GM18868 (cell line): ENCODE data around the gene LGALS9.
A peak's percentile ranks its signal among the peaks of the same experiment; 100 is the strongest.
"Not testable (repeated sequence)": the region's sequence is repeated elsewhere in the genome, so short reads cannot be mapped to it uniquely, and the experiment has no call there.

Experiments
- ATAC-seq: cut with Tn5 transposase; IDR thresholded peaks from one replicate; pipeline ENCODE4 v1.9.1; 2021; ENCODE audit warnings: mild to moderate bottlenecking, moderate library complexity; ENCODE audit not compliant: unreplicated experiment

Gene LGALS9

DNA sequence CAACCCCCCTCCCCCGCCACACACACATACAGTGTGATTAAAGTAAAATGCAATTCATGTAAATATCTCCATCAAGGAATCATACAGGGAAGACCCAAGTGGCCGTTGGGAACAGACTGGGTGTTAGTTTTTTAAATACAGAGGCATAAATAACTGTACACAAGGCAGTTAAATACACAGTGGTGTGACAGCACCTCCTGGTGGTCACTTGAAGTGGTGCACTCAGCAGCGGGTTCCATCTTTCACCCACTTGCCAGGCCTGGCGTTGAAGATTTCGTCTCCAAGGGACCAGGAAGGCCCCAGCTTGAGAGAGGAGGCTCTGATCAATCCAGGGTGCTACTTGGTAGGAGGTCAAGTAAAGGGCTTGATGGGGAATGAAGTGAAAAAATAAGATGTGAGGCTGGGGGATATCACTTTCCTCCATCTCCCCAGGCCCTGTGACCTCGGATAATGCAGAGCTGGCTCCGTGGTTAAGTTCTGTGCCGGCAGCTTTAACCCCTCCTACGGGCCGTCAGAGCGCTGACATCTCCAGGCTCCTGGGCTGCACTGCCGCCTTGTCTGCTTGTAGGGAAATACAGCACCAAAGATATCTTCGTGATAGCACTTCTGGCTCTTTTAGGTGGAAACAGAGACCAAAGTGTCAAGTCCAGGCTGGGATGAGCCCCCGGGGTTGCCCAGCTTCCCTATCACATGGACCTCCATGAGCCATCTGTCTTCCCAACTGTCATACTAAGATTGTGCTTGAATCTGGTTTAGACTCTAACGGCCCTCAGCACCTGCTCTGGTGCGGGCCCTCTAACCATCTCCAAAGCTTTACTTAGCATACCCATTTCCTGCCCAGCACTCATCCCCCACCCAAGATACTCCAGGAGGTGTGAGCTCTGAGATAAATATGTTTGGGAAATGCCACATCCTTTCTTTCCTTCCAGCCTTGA lies 20.7 kb downstream of the LGALS9 start:
- peak; percentile 34 for ATAC-seq

DNA sequence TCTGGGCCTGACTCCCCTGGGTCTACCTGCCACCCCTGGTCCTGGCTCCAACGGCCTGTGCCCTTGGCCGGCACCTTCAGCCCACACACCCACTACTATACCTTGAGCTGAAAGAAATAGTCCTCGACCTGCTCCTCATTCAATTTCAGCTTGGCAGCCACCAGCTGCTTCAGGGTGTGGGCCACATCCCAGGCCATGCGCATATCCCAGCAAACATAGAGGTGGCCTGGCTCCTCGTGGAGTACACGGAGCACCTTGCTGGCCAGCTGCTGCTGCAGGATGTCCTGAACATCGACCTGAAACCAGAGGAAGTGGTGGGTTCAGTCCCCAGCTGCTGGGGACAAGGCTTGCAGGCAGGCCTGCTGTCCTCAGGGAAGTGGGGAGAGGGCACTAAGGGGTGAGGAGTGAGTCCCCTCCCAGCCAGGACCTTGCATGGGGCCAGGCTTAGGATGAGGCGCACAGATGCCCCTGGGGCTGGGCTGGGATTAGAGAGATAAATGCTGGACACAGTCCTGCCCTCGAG lies 22.5 kb downstream of the LGALS9 start:
- ATAC-seq, result not testable (repeated sequence)

DNA sequence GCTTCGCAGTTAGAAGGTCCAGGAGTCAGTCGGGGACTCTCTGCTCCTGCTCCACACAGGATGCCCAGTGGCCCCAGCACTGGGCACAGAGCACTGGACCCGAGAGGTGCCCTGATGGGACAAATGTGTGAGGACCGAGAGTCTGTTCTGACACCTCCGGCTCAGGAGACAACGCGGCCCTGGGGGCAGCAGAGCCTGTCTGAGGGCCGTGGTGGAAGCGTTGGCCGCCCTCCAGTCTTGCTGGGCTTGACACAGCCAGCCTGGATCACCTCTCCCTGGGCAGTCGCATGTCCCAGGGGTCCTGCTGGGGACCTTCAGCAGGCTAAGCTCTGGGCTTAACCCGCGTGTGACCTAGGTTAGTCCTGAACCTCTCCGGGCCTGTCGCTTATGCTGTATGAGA lies 23.1 kb downstream of the LGALS9 start:
- no peak for ATAC-seq

DNA sequence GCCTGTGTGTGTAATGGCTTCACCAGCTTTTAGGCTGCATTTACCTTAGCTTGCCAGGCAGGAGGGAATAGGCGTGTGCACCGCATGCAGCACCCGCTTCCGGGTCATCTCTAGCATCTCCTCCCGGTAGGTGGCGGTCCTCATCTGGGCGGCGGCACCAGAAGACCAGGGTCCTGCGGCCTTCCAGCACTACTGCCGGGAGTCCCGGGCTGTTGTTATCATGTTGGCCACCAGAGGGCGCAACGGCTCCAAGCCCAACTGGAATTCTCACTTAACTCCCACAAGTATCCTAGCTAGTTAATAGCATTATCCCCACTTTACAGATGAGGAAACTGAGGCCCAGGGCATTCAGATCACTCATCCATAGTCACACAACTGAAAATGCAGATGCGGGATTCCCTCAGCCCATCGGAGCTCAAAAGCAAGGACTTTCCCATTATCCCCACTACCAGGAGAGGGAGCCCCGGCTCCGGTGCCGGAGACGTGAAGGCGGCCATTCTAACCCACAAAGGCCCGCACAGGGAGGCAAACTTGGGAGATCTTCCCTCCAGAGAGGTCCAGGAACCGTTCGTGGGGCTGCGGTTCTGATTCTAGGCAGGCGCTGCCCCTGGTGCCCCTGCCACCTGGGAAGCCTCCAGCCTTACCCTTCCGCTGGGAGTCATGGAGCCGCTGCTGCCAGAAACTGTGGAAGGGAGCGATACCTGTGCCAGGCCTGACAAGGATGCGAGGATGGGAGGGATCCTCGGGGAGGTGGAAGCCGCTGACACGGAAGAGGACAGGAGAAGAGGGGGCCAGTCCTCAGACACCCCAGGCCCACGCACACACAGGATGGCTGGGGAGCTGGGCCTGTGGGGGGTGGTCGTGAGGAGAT lies 23.9 kb downstream of the LGALS9 start:
- peak; percentile 76 for ATAC-seq

DNA sequence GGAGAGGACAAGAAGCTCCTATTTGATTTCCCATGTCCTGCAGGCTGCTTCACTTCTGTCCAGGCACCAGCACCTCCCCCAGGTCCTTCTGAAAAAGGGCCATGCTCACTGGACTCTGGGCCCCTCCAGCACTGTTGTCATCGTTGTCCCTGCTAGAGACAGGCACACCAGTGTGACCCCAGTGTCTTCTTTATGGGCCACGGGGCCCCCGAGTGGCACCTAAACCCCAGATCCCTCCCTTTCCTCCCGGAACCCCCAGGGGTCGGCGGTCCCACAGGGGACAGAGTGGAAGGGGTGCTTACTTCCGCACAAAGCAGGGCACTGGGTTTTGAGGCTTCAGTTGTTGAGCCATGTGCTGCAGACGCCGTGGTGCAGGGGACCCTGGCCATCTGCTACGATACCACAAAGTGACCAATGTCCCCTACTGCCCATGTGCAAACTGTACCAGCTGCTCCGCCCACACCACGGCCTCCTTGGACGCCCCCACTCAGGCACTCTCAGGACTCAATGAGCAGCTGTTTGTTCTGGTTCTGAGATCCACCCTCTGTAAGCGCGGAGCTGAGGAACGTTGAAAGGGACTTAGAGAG lies 24.6 kb downstream of the LGALS9 start:
- not testable (repeated sequence) for ATAC-seq

DNA sequence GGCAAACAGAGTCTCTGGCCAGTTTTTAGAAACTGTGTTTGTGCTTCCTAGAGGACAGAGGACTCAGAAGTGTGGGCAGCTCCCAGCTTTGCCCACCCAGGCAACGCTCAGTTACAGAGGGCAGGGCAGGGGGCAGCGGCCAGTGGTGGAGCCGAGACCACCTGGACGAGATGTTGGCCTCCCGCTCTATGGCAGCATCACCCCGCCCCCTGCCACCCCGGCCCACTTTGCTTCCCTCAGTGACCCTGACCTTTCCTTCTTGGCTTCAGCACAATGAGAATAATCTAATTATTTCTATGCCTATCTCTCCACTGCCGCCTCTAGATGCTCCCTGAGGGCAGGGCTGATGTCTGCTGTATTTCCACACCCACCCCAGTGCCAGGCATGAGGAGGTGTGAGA lies 25.6 kb downstream of the LGALS9 start:
- ATAC-seq, result not testable (repeated sequence)

DNA sequence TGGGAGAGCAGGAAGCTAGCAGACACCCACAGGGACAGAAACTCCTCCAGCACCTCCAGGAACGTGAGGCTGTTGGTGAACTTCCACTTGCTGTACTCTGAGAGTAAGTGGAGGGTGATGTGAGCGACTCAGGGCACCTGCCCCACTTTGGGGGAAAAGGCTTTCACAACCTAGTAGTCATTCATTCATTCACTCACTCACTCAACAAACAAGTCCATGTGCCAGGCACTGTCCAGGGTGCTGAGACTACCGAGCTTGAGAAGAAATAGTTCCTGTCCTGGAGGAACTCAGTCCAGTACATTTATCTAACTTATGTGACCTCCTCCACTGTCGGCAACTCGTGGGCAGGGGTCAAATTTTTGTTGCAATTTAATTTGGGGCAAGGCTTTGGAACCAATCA lies 26.6 kb downstream of the LGALS9 start:
- ATAC-seq, result no peak

DNA sequence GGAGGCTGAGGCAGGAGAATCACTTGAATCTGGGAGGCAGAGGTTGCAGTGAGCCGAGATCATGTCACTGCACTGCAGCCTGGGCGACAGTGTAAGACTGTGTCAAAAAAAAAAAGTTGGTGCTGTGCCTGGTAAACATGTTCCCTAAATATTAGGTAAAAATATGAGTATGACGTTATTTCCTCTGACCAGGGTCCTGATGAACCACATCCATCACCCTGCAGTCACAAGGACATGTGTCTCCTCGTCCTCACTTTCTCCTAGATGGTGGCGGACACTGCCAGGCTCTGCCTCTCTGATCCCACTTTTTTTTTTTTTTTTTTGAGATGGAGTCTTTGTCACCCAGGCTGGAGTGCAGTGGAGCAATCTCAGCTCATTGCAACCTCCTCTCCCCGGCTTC lies 28.7 kb downstream of the LGALS9 start:
- no peak for ATAC-seq

DNA sequence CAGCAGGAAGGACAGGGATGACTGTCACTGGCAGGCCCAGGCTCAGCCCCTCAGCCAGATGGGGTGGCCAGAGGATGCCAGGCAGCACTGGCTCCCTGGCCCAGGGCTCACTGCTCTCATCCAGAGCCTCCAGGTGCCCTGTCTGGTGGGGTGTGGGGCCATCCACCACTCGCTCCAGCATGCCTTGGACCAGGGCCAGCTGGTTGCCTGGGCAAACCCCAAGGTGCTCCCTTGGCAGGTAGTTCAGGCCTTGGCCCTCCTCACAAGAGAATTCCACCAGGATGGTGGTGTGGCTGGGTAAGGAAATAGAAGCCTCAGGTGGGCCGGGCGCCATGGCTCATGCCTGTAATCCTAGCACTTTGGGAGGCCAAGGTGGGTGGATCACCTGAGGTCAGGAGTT lies 29.4 kb downstream of the LGALS9 start:
- no peak for ATAC-seq

DNA sequence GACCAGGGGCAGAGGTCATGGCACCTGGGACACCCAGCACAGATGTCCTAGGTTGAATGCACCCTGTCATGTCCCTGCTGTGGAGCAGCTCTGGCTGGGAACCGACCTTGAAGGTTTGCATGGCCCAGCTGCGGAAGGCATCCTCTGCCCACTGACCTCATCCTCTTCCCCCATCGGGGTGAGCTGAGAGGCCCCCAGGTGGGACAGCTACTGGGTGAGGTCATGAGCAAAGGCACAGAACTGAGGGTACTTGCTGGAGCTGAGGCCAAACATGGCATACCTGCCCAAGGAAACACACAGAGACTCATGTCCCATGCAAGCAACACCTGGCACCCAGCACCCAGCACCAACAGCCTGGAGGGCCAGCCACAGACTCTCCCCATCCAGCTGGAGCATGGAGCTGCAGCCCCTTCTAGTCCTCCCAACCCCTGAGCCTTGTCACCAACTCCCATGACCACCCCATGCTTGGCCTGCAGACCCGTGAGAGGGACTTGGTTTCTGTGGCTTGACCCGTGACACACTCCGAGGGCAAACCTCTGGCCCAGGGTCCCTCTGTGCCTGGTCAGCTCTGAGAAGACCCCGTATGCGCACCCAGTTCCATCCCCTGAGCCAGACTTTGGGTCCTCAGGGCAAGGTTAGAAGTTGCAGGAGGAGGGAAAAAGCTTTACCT lies 33.1 kb downstream of the LGALS9 start:
- ATAC-seq, result no peak

DNA sequence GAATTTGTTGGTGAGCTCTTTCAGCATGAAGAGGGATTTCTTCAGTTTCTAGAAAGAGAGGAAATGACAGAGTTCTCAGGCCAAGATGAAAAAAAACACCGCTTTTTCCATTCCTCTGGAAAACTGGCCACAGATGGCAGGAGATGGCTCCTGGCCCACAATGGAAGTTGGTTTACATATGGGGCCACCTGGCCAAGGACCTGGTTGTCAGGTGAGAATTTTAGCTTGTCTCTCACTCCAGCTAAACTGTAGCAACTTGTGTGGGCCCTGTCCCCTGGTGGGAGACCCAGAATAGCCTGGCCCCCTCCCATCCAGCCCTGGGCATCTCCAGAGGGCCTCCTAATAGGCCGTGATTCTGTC lies 33.6 kb downstream of the LGALS9 start:
- ATAC-seq, result no peak

DNA sequence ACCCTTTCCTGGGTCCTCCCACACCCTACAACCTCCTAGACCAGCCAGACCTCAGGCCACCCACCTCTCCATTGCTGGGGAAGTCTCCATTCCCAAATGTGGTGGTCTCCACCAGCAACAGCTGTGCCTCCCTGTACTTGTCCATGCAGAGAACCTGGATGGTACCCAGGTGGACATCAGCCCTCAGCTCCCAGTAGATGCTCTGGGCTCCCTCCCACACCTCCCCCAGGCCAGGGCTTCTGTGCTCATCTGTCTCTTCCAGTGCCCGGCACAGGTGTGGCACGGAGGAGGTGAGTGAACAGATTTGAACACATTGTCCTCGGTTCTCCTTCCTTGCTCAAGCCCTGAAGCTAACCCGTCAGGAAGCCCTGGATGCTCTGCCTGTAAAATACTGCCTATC lies 34.6 kb downstream of the LGALS9 start:
- ATAC-seq, result no peak

DNA sequence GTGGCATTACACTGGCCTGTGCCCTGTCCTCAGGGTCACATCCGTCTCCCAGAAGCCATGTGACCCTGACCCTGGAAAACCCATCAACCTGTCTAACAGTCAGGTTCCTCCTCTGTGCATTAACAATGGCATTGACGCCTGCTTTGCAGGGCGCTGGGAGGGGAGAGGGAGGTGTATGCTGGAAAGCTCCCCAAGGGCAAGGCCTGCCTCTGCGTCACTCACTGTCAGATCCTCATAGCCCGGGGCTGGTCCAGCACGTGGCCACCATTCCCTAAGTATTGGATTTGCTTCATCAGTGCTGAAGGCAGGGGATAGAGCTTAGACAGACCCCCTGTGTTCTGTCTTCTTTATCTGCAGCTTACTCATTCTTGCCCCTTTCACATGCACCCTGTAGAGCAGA lies 35.3 kb downstream of the LGALS9 start:
- not testable (repeated sequence) for ATAC-seq

DNA sequence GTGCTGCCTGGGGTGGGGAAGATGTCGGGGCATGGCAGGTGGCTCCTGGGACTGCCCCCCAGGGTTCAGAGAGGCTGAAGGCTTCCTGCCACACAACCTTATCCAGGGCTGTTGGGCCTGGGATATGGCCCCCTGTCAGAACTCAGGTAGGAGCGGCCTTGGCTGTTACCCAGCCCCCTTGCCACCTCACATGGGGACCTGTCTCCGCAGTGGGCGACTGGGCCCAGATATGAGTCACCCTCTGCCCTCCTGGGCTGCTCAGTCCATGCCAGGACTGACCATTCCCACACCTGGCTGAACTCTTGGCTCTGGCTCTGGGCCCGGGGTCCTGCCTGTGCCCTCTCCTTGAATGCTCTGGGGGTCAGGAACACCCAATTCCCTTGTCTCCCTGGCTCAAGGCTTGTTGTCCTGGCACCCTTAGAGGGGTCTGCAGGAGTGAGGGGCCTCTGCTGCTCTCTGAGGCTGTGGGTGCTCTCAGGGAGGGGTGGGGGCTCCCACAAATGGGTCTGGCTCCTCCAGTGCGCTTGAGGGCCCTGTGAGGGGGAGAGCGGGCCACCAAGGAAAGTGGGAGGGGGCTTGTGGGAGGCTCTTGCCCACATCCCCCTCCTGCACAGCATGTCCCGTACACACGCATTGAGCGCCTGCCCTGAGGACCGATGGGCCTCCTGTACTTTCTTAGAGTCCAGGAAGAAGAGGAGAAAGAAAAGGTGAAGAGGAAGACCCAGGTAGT lies 36.0 kb downstream of the LGALS9 start:
- ATAC-seq, result no peak

DNA sequence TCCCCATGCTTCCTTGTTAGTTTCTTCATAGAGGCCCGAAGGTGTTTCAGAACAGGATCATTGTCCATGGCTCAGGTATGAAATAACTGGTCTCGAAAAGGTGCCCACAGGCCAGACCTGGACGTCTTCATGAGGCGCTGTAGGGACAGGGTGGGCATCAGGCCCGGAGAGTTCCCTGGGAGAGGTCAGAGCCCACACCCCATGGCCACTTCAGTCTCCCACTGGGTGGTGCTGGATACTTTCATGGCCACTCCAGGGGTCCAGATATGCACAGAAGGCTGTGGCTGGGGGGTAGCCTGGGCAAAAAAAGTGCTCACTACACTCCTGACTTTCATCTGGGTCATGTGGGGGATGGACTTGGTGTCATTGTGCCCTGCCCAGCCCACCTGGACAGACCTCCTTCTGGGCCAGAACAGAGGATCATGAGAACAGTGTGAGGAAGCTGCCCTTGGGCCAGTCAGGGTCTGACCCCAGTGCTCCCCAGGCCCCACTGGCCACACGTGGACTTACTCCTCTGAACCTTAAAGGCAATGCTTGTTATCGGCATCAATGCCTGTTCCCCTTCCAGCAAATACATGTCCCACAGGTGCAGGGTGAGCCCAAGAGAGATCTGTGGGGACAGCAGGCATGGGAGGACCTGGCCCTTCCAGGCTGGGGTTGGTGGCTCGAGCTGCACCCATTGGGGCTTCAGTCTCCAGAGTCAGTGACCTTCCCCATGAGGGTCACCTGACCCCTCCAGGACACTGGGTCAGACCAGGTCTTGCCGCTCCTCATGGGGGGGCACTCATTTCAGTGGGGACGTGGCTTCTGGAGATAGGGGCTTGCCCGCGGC lies 36.9 kb downstream of the LGALS9 start:
- ATAC-seq, result no peak

DNA sequence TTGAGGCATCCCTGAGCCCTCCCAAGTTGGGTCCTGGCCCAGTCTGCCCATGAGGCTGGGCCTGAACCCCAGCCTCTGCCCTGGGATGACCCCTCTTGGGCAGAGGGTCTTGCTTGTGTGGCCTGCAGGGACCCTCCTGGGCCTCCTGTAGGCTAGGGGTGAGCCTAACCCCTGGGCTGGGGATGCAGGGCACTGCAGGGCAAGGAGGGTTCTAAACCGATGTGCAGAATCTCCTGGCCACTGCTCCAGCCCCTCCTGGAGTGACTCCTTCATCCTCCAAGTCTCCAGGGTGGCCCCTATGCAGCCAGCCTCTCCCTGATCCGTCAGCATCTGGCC lies 37.5 kb downstream of the LGALS9 start:
- ATAC-seq, result no peak

DNA sequence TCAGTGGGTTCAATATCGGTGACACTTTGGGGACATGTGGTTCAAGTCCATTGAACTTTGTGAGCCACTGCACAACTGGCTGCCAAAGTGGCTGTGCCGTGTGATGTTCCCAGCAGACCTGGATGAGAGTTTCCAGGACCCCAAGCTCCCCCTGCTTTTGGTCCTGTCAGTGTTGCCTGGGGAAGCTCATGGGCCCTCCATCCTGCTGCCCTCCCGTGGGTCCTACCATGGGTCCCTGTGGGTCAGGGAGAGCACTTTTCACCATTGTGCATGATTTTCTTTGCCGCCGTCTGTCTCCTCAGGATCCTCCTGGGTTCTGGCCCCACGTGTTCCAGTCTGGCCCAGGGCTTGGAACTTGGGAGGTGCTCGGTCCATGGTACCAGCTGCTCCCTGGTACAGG lies 38.1 kb downstream of the LGALS9 start:
- ATAC-seq, result no peak

DNA sequence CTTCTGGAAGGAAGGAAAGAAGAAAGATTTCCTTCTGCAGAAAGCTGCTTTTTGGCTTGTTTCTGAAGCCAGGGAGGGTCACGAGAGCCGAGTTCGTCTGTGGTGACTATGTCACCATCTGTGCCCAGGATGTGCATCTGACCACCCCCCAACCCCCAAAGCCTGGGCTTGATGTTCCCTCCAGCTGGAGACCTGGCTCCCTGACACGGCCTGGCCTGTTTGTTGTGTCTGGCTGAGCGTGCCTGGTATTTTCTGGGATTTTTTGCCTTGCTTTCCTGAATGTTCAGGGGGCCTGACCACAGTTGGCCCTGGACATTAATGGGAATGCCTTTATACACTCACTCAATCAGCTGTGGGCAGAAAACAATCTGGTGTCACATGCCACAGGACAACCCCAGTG lies 38.9 kb downstream of the LGALS9 start:
- no peak for ATAC-seq

DNA sequence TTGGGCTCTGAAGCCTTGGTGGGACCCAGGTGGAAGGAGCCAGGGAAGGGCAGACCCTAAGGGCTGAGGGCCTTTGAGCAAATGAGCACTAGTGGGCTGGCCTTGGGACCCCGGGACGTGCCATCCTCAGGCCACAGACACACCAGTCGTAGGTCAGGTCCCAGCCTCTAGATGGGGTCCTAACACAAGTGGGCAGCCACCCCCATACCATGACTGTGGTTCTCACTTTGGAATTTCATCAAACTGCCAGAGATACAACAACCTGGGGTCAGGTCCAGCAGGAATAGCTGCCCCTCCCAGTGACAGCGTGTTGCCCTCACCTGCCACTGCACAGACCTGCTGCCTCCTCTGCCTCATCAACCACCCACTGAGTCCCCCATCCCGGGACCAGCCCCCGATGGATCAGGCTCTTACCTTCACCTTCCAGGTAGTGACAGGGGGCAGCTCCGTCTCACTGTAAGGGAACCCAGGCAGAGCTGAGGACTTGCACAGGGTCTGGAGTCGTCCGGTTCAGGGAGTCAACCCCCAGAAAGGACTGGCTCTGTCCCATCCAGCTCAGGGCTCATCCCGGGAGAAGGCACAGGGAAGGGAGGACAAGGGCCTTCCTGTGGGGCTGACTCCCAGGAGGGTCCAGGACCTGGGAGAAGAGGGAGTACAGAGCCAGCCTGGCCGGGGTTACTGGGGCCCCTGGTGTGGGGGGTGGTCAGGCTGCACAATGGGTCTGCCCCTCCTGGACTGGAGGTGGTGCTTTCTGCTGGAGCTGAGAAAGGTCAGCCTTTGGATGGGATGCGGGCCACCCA lies 40.0 kb downstream of the LGALS9 start:
- no peak for ATAC-seq
